Measurements from ENCODE around the gene GFM1.

GFM1 gene

GRCh38 chr3:158644345-158644908 is at the start of gene GFM1:
Gene GFM1 (plus strand): TSS chr3:158644527. CDS start chr3:158644635, 108 bp downstream.
- in situ Hi-C loops (cut with MboI; ENCODE audit: low sequenced_read_pairs), result no loop called here

DNA sequence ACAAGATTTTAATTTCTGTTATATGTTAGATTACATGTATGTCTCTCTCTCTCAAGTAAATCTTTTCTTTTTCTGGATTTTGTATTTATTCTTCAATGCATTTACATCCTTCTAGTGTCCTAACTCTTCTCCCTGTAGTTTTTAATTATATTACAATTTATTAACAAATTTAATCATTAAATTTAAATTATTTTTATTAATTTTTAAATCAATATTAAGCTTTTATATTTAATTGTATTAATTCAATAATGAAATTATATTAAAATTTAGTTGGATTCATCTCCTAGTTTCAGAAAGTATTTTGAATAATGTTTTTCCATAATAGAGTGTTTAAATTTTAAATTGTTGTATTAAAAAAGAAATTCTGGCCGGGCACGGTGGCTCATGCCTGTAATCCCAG is 43.5 kb upstream of the GFM1 start:
- in situ Hi-C loops (cut with MboI; ENCODE audit: low sequenced_read_pairs), result no loop called here

- in situ Hi-C loops (cut with MboI; ENCODE audit: low sequenced_read_pairs), result no loop called here
Observed at GRCh38 chr3:158602227-158602626, 42.1 kb upstream of the GFM1 start.

DNA sequence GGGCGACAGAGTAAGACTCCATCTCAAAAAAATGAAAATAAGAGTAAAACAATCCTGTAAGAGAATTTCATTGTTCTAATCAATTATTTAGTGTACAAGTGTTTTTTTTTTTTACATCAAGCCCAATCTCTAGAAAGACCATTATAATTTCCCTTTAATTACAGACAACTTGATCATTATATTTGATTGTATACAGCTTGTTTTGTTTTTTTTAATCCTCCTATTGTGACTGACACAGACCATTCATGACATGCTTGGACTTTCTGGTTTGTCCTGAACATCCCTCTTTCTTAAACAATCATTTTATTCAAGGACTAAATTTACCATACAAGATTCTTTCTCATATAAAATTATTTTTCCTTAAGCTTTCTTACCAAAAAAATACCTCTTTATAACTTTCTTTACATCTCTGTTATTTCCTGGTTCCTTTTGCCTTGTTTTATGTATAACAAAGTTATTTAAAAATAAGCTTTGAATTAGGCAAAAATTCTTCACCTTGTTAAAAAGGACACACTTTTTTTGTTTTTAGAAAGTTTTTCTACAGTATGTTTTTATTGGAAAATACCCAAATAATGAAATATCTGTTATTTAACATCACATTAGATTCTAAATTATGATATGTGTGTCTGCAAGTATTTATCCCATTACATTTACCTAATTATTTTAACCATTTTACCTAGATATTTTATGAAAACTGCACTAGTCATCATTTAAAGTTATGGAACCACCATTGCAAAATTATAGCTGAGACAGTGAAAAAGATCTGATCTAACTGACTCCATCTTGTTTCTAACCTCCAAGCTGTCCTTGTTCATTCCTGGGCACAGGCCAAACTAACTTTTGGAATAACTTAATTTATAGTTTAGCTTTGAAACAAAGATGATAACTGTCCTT is 26.1 kb upstream of the GFM1 start:
- in situ Hi-C loops (cut with MboI; ENCODE audit: low sequenced_read_pairs), result no loop called here

GRCh38 chr3:158625881-158626280 is 18.4 kb upstream of the GFM1 start:
- in situ Hi-C loops (cut with MboI; ENCODE audit: low sequenced_read_pairs), result no loop called here

GRCh38 chr3:158631981-158632380 is 12.3 kb upstream of the GFM1 start:
- in situ Hi-C loops (cut with MboI; ENCODE audit: low sequenced_read_pairs), result no loop called here

GRCh38 chr3:158640646-158641045 is 3.7 kb upstream of the GFM1 start:
- in situ Hi-C loops (cut with MboI; ENCODE audit: low sequenced_read_pairs), result no loop called here

- in situ Hi-C loops (cut with MboI; ENCODE audit: low sequenced_read_pairs), result no loop called here
Observed at GRCh38 chr3:158642005-158642404, 2.3 kb upstream of the GFM1 start.

DNA sequence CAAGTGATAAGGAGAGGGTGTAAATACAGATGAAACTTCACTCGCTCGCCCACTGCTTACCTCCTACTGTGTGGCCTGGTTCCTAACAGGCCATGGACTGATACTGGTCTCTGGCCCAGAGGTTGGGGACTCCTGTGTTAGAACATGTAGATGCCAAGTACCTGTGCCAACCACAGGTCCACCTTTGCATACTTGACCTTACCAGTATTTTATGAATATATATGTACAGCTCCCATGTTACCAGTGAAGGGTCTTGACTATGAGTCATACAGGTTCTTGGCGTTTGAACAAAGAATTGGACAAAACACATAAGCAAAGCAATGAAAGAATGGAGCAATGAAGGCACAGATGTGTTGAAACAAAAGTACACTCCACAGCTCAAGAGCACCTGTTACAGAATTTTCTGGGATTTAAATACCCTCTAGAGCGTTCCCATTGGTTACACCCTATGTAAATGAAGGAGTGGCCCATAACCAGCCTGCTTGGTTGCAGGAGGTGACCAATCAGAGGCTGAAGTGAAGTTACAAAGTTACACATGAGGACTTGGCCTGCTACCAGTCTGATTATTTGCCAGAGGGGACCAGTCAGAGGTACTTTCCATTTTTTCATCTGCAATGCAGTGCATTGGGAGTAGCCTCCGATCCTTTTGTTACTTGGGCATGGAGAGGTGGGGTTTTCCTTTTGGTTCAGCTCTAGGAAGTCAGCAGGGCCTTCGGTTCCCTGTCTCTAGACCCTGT is 1.7 kb upstream of the GFM1 start:
- in situ Hi-C loops (cut with MboI; ENCODE audit: low sequenced_read_pairs), result no loop called here

- in situ Hi-C loops (cut with MboI; ENCODE audit: low sequenced_read_pairs), result no loop called here
Observed at GRCh38 chr3:158649791-158650190, 5.5 kb downstream of the GFM1 start.

GRCh38 chr3:158651192-158651591 is 6.9 kb downstream of the GFM1 start:
- in situ Hi-C loops (cut with MboI; ENCODE audit: low sequenced_read_pairs), result no loop called here

DNA sequence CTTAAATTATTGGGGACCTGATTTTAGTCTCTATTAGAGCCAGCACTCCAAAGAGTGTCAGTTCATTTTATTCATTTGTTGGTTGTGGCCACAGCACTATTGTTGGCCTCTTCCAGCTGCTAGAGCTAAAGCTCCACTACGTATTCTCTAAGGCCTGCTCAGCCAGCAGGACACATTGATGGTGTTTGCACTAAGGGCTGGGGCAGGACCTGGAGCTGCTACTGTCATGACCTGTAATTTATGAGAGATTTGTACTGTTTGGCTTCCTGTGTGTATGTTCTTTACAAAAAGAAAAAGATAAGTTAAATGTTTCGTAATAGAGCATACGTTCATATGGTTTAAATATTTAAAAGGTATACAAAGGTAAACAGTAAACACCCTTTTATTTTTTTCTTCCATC is 8.1 kb downstream of the GFM1 start:
- in situ Hi-C loops (cut with MboI; ENCODE audit: low sequenced_read_pairs), result no loop called here

DNA sequence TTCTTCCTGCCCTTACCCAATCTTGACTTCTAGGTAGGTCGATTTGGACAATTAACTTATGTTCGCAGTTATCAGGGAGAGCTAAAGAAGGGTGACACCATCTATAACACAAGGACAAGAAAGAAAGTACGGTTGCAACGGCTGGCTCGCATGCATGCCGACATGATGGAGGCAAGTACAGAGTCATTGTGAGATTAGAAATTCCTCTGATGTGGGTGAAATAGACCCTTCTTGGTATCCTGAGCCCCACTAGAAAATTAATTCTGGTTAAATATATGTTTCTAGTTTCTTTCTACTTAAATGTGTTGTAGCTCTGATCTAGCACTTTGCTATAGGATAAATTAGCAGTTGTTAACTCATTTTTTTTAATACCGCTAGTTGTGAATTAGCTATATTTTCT is 14.6 kb downstream of the GFM1 start:
- in situ Hi-C loops (cut with MboI; ENCODE audit: low sequenced_read_pairs), result no loop called here

GRCh38 chr3:158659454-158660237 is 15.3 kb downstream of the GFM1 start:
- in situ Hi-C loops (cut with MboI; ENCODE audit: low sequenced_read_pairs), result no loop called here

GRCh38 chr3:158660711-158661110 is 16.4 kb downstream of the GFM1 start:
- in situ Hi-C loops (cut with MboI; ENCODE audit: low sequenced_read_pairs), result no loop called here

DNA sequence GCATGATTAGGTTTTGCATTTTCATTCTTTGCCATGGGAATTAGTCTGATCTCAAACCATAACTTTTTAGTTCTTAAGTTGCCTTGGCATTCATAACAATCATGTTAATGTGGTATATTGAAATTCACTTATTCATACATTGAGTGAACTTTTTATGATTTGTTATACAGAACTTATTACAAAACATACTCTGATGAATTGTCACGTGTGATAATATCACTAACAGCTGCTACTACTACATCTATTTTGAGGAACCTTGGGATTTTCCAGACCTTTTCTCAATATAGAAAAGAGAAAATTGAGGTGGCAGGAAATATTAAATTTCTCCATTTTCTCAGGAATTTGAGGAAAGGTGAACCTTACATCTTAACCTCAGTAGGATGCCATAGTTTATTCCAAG is 18.9 kb downstream of the GFM1 start:
- in situ Hi-C loops (cut with MboI; ENCODE audit: low sequenced_read_pairs), result no loop called here

DNA sequence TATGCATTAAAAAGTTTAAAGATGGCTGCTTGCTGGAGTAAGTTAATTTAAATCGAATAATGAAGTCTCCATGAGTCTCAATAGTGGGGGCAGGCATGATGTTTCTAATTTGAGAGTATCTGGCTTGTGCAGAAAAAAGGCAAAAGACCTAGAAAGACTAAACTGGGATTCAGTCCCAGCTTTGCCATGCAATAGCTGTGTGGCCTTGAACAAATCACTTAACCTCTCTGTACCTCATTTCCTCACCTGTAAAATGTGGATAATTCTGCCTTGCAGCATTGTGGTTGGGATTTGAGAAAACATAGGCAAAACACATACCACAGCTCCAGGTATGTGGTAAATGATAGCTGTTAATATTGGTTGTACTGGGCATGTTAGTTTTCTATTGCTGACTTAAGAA is 19.5 kb downstream of the GFM1 start:
- in situ Hi-C loops (cut with MboI; ENCODE audit: low sequenced_read_pairs), result no loop called here

DNA sequence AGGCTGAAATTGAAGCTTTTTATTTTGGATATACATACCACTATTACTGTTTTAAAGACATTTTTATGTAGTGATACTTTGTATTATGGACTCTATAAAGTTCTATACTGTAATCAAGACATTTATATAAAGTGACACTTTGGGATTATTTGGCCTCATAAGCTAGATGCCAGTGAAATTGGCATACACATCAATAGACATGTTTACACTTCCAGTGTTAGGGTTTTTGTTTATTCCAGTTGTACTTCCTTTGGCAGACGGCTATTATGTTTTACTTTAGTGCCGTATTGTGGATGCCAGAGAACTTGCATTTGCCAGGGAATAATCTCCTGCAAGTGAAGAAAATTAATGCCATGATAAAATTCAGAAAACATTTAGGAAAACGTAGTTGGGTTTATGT is 22.1 kb downstream of the GFM1 start:
- in situ Hi-C loops (cut with MboI; ENCODE audit: low sequenced_read_pairs), result no loop called here

GRCh38 chr3:158668506-158668905 is 24.2 kb downstream of the GFM1 start:
- in situ Hi-C loops (cut with MboI; ENCODE audit: low sequenced_read_pairs), result no loop called here

DNA sequence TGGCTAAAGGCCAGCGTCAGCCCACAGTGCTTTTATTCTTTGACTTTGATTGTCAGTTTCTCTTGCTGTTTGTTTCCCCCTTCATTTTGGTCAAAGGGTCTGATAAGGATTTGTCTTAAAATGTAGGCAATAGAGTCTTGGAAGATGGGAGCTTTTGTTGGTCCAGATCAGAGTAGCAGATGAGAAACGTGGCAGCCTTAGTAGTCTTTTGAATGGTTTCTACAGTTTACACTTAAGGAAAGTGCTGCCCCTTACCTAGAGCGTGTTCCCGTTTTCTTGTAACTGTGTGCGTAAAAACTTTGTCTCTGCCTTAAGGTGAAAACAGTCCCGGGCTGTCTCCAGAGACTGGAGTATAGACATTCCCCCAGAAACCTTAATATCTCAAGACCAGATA is 27.5 kb downstream of the GFM1 start:
- in situ Hi-C loops (cut with MboI; ENCODE audit: low sequenced_read_pairs), result no loop called here
